GM19438 (cell line): Measurements from ENCODE around the gene TSPAN31.
"Not testable (repeated sequence)": the region's sequence is repeated elsewhere in the genome, so short reads cannot be mapped to it uniquely, and the experiment has no call there.

Source experiments
- ATAC-seq: cut with Tn5 transposase; IDR thresholded peaks from one replicate; pipeline ENCODE4 v1.9.1; 2021; ENCODE audit warnings: low read depth; ENCODE audit not compliant: unreplicated experiment

The TSPAN31 gene

GRCh38 chr12:57744777-57745484, at the start of gene TSPAN31:
TSPAN31 (plus strand) TSS chr12:57745039; CDS start chr12:57745155, 116 bp downstream.
- ATAC-seq = peak; percentile 85

GRCh38 chr12:57695770-57696432, 48.9 kb upstream of the TSPAN31 start:
- ATAC-seq = no peak

- ATAC-seq = no peak
Measured at GRCh38 chr12:57697076-57697475, 47.8 kb upstream of the TSPAN31 start.

- ATAC-seq = no peak
Measured at GRCh38 chr12:57698414-57698813, 46.4 kb upstream of the TSPAN31 start.

GRCh38 chr12:57700317-57700716, 44.5 kb upstream of the TSPAN31 start:
- ATAC-seq = no peak

- ATAC-seq = no peak
Measured at GRCh38 chr12:57707250-57707649, 37.6 kb upstream of the TSPAN31 start.

- no peak for ATAC-seq
Measured at GRCh38 chr12:57708296-57708695, 36.5 kb upstream of the TSPAN31 start.

- no peak for ATAC-seq
Measured at GRCh38 chr12:57712701-57713100, 32.1 kb upstream of the TSPAN31 start.

- ATAC-seq = no peak
Measured at GRCh38 chr12:57713209-57713608, 31.6 kb upstream of the TSPAN31 start.

GRCh38 chr12:57715036-57715748, 29.6 kb upstream of the TSPAN31 start:
- not testable (repeated sequence) for ATAC-seq

GRCh38 chr12:57715786-57716185, 29.1 kb upstream of the TSPAN31 start:
- no peak for ATAC-seq

GRCh38 chr12:57716305-57716704, 28.5 kb upstream of the TSPAN31 start:
- ATAC-seq = no peak

GRCh38 chr12:57717131-57717530, 27.7 kb upstream of the TSPAN31 start:
- no peak for ATAC-seq

- no peak for ATAC-seq
Measured at GRCh38 chr12:57717846-57718640, 26.8 kb upstream of the TSPAN31 start.

- no peak for ATAC-seq
Measured at GRCh38 chr12:57718641-57719528, 26.0 kb upstream of the TSPAN31 start.

- ATAC-seq = no peak
Measured at GRCh38 chr12:57719777-57720605, 24.8 kb upstream of the TSPAN31 start.

- no peak for ATAC-seq
Measured at GRCh38 chr12:57720606-57721595, 23.9 kb upstream of the TSPAN31 start.
